H54 (cell line): ENCODE data around the gene TMEM33.
A peak's percentile ranks its signal among the peaks of the same experiment; 100 is the strongest.

ENCODE experiments used
- DNase-seq: peaks from one replicate; pipeline ENCODE4 v3.0.0; 2011; ENCODE audit warnings: low spot score, mixed read lengths; ENCODE audit not compliant: insufficient read length
- FAIRE-seq: peaks from 3 replicates; lab custom pipeline; 2011; peaks lifted over from hg19 to GRCh38; lab: Jason Lieb, UNC
- POLR2A ChIP-seq: IDR thresholded peaks from 2 replicates; pipeline ENCODE4 v1.6.1; 2011; ENCODE audit warnings: low read depth, mild to moderate bottlenecking, low read length

TMEM33 gene

DNA sequence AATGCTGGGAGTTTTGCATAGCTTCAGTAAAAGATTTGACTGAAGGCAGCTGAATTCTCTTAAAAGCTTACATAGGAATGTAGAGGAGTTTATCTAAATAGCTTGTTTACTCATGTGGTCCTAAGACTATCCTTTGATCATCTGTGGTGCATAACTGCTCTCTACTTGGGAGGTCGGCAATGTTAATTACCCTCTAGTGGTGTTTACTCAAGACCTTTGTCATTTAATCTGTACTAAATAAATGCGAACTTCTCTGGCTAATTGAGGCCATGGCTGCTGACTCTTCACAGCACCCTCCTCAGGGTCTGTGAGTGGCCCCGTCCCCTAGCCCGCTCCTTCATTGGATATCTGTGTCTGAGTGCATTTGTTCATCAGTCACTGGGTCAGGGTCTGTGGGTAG, 13.8 kb upstream of the TMEM33 start:
- FAIRE-seq: no peak
- DNase-seq: no peak
- no peak for TF ChIP-seq POLR2A

DNA sequence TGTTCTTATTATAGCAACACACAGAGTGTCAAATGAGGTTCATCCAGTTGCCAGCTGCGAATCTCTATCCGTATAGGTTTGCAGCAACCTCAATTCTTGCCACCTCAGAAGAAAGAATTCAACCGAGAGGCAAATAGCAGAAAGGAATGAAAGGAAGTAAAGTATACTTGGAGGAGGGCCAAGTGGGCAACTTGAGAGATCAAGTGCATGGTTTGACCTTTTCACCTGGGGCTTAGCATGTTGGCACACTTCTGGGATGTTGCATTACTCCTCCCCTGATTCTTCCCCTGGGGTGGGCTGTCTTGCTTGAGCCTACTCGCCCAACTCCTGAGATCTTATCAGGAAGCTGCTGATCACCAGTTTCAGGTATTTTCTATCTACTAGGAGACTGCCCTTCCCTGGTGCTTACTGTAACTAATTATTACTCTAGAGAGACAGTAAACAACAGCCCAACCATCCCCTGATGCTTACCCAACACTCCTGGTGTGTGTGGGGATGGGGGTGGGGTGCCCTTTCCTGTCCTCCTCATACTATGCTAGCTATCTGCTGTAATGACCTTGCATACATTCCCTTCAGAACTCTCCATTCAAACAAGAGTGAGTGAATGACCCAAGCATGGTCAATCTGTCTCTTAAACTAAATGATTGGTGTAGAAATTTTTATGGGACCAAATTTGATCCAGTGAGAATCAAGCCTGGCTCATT, 7.3 kb upstream of the TMEM33 start:
- DNase-seq: no peak
- no peak for TF ChIP-seq POLR2A
- no peak for FAIRE-seq

DNA sequence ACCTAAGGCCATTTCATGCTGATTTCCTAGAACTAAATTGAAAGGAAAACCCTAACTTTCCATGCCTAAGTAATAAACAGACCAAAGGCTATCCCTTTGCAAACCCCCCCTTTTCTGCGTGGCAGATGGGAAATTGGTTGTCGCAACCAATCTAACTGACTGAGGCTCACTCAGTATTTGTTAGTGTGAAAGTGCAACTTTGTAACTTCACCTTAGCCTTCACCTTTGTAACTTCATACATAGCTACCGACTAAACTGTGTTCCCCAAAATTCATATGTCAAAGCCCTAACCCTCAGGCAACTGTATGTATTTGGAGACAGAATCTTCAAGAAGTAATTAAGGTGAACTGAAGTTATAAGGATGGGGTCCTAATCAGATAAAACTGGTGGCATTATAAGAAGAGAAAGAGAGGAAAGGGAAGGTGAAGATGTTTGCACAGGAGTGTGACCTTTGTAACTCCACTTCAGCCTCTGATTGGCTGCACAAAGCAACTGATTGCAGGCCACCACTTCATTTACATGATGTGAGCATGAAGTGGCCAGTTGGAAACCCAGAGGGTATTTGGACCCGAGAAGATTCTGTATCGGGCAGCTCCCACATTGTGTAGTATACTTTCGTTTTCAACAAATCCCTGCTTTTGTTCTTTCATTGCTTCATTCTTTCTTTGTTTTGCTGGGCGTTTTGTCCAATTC, 4.9 kb upstream of the TMEM33 start:
- no peak for TF ChIP-seq POLR2A
- DNase-seq (no peak), FAIRE-seq (no peak)

DNA sequence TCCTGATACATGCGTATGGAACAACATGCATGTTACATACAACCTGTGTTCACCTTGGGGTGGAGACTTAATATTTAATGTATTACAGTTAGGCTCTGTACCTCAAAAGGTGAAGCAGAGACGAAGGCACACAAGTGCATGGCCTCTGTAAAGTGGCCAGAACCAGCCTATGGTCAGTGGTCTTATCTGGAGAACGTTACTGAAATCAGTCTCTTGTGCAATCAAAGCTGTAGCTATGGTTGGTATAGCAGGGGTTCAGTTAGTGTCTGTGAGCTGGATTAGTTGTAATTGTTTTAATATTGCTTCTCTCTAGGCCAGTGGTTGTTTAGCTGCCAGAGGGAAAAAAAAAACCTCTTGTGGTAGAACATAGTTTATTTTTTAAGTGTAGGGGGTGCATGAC, 2.2 kb upstream of the TMEM33 start:
- no peak for DNase-seq
- no peak for TF ChIP-seq POLR2A
- FAIRE-seq: no peak

DNA sequence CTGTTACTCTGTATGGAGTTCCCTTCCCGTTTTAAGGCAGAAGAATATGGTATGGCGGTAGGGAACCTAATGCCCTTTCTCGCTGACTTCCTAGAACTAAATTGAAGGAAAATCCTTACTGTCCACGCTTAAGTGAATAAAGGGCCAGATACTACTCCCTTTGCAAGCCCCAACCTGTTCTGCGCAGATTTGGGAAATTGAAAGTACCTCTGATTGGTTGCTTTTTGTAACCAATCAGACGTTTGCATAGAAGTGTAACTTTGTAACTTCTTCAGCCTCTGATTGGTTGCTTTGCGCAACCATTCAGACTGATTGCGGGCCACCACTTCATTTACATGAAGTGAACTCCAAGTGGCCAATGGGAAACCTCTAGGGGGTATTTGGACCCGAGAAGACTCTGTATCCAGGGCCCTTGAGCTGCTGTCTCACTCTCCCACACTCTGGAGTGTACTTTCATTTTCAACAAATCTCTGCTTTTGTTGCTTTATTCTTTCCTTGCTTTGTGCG, 1.2 kb upstream of the TMEM33 start:
- FAIRE-seq: peak; percentile 89

DNA sequence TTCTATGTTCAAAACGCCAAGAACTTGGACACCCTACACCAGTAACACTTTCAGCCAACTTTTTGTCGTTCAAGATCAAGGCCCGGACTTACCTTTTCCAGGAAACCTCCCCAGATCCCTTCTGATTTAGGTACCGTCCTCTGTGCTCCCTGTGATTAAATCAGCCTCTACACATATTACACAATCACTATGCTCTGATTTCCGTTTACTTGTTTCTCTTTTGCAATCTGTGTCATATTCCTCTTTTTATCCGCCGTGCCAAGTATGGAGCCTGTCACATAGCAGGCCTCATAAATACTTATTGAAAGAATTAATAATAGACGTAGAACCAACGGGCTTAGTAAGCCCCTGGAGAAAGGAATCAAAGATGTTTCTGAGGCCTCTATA, 722 bp upstream of the TMEM33 start:
- DNase-seq (no peak), FAIRE-seq (no peak)
- no peak for TF ChIP-seq POLR2A

More for the DNA sequence above, 1.2 kb upstream of the TMEM33 start:
- no peak for DNase-seq
- TF ChIP-seq POLR2A: no peak

DNA sequence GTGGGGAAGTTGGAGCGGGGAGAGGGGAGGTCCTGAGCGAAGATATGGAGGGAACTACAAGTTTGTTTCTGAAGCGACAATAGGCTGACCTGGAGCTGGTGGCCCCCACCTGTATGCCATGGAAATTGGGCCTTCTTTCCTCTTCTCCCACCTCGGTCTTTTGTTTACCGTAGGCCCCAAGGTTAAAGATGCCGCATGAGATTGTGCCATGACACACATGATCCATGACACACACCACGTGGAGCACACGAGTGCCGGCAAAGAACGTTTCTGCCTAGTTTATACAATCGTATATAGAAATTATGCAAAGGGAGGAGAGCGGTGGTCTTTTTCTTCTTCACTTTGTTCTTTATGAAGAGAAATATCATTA, 408 bp downstream of the TMEM33 start:
- no peak for DNase-seq
- FAIRE-seq: no peak
- no peak for TF ChIP-seq POLR2A

DNA sequence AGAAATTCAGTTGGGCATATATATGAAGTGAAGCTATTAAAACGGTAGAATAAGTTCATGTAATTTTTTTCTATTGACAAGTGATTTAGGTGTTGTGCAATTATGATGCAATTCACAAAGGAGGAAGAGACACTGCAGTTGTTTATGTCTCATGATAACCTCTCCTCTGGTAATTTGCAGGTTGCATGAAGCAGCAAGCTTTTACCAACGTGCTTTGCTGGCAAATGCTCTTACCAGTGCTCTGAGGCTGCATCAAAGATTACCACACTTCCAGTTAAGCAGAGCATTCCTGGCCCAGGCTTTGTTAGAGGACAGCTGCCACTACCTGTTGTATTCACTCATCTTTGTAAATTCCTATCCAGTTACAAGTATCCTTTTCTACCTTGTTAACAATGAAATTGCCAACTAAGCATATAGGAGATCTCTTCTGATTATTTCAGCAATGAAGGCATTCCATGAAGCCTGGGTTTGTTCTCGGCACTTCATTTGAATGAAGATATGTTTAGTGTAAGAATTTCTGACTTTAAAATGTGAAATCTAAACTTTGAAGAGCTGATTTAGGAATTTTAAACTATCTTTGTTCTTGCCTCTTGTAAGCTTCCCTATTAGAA, 3.9 kb downstream of the TMEM33 start:
- TF ChIP-seq POLR2A: no peak
- no peak for FAIRE-seq
- DNase-seq: no peak

DNA sequence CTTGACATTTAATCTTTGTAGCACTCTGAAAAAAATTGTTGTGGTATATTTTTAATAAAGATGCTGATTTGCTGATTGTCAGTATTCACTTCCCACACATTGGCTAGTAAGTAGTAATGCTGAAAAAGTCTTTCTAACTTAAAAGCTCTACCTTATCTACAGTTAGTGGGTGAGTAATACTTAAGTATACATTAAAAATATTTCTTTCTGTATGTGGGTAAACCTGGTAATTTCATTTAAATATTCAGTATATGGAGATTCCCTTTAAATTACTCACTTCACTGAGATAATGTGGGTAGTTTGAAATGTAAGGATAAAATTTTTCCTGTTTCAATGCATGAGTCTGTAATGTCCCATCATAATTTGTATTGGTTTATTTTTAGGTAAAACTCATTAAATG, 5.6 kb downstream of the TMEM33 start:
- FAIRE-seq (no peak), DNase-seq (no peak)
- TF ChIP-seq POLR2A: no peak

DNA sequence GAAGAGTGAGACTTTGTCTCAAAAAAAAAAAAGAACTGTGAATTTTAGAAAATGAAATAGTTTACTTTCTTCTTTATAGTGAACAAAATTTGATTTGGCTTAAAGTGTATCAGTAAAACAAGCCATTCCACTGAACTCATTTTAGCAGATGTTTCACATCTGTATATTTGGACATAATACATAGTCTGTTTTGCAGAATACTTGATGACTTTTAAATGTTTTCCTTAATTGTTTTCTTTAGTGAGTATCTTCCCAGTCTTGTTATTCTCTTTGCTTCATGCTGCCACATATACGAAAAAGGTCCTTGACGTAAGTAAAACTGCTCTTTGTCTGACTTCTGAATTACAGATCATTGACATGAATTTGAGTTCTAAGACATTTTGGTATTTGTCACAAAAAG, 8.3 kb downstream of the TMEM33 start:
- no peak for FAIRE-seq
- no peak for TF ChIP-seq POLR2A
- no peak for DNase-seq

DNA sequence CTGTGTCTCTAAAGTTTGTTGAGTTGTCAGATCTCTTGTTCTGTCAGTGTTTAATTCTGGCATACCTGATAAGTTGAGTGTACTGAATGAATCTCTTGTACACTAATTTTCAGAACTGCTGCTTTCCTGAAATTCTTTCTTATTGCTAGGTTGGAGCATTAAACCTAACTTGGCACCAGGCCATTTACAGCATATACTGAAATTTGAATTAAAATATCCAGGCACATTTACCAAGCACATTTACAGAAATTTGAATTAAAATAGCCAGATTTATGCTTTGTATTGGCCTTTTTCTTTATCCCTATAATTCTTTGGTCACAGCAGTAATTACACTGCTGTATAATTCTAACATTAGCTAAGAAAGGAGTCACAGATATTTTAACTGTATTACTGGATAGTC, 8.9 kb downstream of the TMEM33 start:
- FAIRE-seq (no peak), DNase-seq (no peak)
- TF ChIP-seq POLR2A: no peak

DNA sequence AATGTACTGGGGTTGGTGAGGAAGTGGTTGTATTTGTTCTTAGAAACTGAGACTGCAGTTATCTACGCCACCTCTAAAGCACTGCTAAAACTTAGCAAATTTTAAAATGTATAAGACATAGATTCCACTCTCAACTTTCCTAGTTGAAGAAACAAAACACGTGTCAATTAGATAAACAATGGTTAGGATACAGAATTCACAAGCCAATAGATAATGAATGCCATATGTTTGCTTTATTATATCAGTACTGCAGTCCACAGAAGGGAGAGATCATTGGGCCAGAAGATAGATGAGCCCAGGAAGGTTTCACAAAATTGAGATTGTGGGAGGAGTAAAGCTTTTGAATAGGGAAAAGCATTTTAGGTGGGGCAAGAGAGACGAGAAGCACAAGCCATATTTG, 14.3 kb downstream of the TMEM33 start:
- no peak for FAIRE-seq
- no peak for TF ChIP-seq POLR2A
- no peak for DNase-seq

DNA sequence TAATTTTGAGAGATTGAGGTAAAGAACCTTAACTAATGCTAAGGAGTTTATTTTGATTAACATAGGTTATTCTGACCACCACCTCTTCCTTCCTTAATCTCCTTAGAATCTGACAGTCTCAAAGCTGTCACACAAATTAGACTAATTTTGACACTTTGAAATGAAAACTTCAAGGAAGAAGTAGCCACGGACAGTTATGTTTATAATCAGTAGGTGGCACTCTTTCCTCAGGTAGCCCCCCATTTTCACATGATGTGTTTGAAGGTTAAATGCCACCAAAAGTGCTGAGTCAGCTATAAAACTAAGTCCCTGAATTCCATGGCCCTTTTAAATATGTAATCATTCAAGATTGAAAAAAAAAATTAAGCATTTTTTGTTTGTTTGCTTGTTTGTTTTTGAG, 22.4 kb downstream of the TMEM33 start:
- TF ChIP-seq POLR2A: no peak
- no peak for FAIRE-seq
- no peak for DNase-seq

DNA sequence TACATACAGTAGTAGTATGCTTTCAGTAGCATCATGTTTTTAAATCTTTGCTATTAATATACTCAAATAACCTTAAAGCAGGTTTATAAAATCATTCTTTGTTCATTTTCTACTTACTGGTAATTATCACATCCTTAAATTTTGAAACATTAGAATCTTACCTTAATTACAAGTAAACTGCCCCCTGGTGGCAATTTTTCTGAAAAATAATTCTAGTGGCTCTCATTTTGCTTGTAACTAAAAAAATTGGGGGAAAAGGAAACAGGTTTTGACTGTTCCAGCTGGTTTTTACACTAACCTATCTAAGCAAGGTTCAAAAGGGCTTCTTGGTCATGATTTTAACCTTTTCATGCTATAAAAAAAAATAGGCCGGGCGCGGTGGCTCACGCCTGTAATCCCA, 27.9 kb downstream of the TMEM33 start:
- no peak for TF ChIP-seq POLR2A
- FAIRE-seq: no peak
- DNase-seq: no peak
